ENCODE data around the gene PLCG2.
"Not testable (repeated sequence)": the region's sequence is repeated elsewhere in the genome, so short reads cannot be mapped to it uniquely, and the experiment has no call there.

The PLCG2 gene

GRCh38 chr16:81877490-81877889 lies 98.4 kb downstream of the PLCG2 start:
- ATAC-seq; H3K4me3 Mint-ChIP-seq; H3K27ac Mint-ChIP-seq; H3K36me3 Mint-ChIP-seq; DNase-seq (ENCODE audit: low spot score in 2 of 2); H3K9me3 Mint-ChIP-seq; H3K4me1 Mint-ChIP-seq: not testable (repeated sequence)

DNA sequence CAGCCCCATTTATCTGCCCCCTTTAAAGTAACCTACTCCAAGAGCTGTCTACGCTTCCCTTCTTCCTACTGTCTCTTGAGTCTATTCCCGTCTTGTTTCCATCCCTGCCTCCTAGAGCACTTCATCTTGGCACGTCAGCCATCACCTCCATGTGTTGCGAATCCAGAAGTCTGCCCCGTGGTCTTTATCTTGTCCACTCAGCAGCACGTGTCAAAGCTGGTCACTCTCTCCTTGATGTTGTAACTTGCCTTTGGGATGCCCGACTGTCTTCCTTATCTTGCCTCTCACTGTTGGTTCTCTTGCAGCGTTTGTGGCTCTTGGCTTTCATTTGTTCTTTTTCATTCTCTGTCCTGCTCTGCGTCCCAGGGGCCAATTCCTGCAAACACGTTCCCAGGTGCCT lies 99.4 kb downstream of the PLCG2 start:
- ATAC-seq, result no peak
- no peak overlapping the region for H3K4me3 Mint-ChIP-seq
- DNase-seq (ENCODE audit: low spot score in 2 of 2), result no peak
- no peak overlapping the region for H3K27ac Mint-ChIP-seq
- H3K4me1 Mint-ChIP-seq, result no peaks in the 10 kb centered on the region
- H3K9me3 Mint-ChIP-seq, result no peaks in the 10 kb centered on the region
- no peaks in the 10 kb centered on the region for H3K36me3 Mint-ChIP-seq

DNA sequence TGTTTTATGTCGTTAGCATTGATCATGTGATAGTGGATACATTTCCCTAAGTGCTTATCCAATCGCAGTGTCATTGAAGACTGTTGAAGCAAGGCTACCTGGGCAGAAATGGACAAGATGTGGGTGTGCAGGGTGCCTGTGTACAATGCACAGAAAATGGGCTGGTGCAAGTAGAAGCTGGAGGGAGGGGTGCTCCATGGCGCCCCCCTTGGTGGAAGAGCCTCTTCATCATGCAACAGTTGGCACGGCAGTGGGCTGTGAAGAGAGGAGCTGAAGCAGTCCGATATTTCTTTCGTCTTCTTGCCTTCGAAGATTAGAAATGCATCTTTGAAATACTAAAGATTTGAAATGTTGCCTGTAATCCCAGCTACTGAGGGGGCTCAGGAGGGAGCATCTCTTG lies 100.5 kb downstream of the PLCG2 start:
- no peak for ATAC-seq
- peaks cover under 1% of the 10 kb centered on the region for H3K36me3 Mint-ChIP-seq
- peak overlapping the region; percentile 24 for H3K27ac Mint-ChIP-seq

GRCh38 chr16:81880816-81881215 lies 101.7 kb downstream of the PLCG2 start:
- H3K4me1 Mint-ChIP-seq, result no peaks in the 10 kb centered on the region
- DNase-seq (ENCODE audit: low spot score in 2 of 2), result no peak
- H3K4me3 Mint-ChIP-seq, result no peak overlapping the region
- peaks cover 12% of the 10 kb centered on the region for H3K36me3 Mint-ChIP-seq
- ATAC-seq, result no peak
- H3K9me3 Mint-ChIP-seq, result no peaks in the 10 kb centered on the region
- H3K27ac Mint-ChIP-seq, result no peak overlapping the region

More for the DNA sequence above, 100.5 kb downstream of the PLCG2 start:
- Mint-ChIP-seq H3K4me1 (no peaks in the 10 kb centered on the region), H3K9me3 (no peaks in the 10 kb centered on the region), H3K4me3 (no peak overlapping the region)
- no peak for DNase-seq (ENCODE audit: low spot score in 2 of 2)

GRCh38 chr16:81881228-81881627 lies 102.1 kb downstream of the PLCG2 start:
- H3K4me1 Mint-ChIP-seq, result no peaks in the 10 kb centered on the region
- peaks cover 13% of the 10 kb centered on the region for H3K36me3 Mint-ChIP-seq
- H3K27ac Mint-ChIP-seq, result no peak overlapping the region
- H3K9me3 Mint-ChIP-seq, result no peaks in the 10 kb centered on the region
- ATAC-seq (no peak), DNase-seq (ENCODE audit: low spot score in 2 of 2) (no peak)
- no peak overlapping the region for H3K4me3 Mint-ChIP-seq

GRCh38 chr16:81882559-81882958 lies 103.5 kb downstream of the PLCG2 start:
- Mint-ChIP-seq H3K27ac (peak overlapping the region; percentile 34), H3K4me1 (no peaks in the 10 kb centered on the region), H3K36me3 (peaks cover 15% of the 10 kb centered on the region)

GRCh38 chr16:81883235-81883634 lies 104.1 kb downstream of the PLCG2 start:
- no peak overlapping the region for H3K4me3 Mint-ChIP-seq
- H3K36me3 Mint-ChIP-seq, result peaks cover 20% of the 10 kb centered on the region
- peak overlapping the region; percentile 34 for H3K27ac Mint-ChIP-seq
- H3K9me3 Mint-ChIP-seq, result no peaks in the 10 kb centered on the region
- H3K4me1 Mint-ChIP-seq, result no peaks in the 10 kb centered on the region
- ATAC-seq (no peak), DNase-seq (ENCODE audit: low spot score in 2 of 2) (no peak)

More at GRCh38 chr16:81882559-81882958, 103.5 kb downstream of the PLCG2 start:
- DNase-seq (ENCODE audit: low spot score in 2 of 2) (no peak), ATAC-seq (no peak)
- Mint-ChIP-seq H3K4me3 (no peak overlapping the region), H3K9me3 (no peaks in the 10 kb centered on the region)

DNA sequence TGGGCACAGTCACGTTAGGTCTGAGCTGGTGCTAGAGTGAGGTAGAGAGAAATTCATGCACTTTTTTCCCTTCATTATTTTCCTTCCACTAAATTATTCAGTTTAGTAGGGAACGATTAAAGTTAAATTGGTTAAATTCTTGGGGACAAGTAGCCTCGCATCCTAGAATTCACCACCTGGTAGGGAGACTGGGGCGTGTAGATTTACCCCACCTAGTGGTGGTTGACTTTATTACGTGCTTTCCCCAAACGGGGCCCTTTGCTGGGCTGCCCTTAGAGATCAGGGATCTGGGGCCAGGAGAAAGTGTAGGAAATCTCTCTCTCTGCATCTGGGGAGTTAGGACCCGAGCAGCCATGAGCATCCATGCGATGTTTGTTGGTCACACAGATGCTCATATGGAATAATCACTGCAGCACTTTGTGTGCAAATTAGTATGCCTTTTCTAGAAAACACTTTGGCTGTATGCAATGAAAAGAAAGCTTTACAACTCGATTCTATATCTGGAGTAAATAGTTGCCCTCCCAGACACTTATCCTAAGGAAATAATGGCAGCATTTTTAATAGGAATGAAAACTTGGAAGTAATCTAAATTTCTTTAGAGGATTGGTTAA lies 107.0 kb downstream of the PLCG2 start:
- Mint-ChIP-seq H3K4me3 (no peak overlapping the region), H3K9me3 (no peaks in the 10 kb centered on the region), H3K27ac (no peak overlapping the region), H3K4me1 (no peaks in the 10 kb centered on the region), H3K36me3 (peaks cover 26% of the 10 kb centered on the region)
- peak; percentile 60 for ATAC-seq
- peak in 1 of 2 donors; percentile 59 for DNase-seq (ENCODE audit: low spot score in 2 of 2)

GRCh38 chr16:81888520-81889394 lies 109.7 kb downstream of the PLCG2 start:
- no peak for ATAC-seq
- no peak overlapping the region for H3K27ac Mint-ChIP-seq
- H3K4me1 Mint-ChIP-seq, result no peaks in the 10 kb centered on the region
- no peak for DNase-seq (ENCODE audit: low spot score in 2 of 2)
- no peak overlapping the region for H3K4me3 Mint-ChIP-seq
- H3K9me3 Mint-ChIP-seq, result no peaks in the 10 kb centered on the region
- peaks cover 40% of the 10 kb centered on the region for H3K36me3 Mint-ChIP-seq

GRCh38 chr16:81891736-81892364 lies 112.8 kb downstream of the PLCG2 start:
- H3K9me3 Mint-ChIP-seq, result no peaks in the 10 kb centered on the region
- no peaks in the 10 kb centered on the region for H3K4me1 Mint-ChIP-seq
- no peak for DNase-seq (ENCODE audit: low spot score in 2 of 2)
- H3K27ac Mint-ChIP-seq, result no peak overlapping the region
- no peak overlapping the region for H3K4me3 Mint-ChIP-seq
- peaks cover 31% of the 10 kb centered on the region for H3K36me3 Mint-ChIP-seq
- no peak for ATAC-seq

- H3K36me3 Mint-ChIP-seq, result peaks cover 31% of the 10 kb centered on the region
- no peaks in the 10 kb centered on the region for H3K4me1 Mint-ChIP-seq
- DNase-seq (ENCODE audit: low spot score in 2 of 2) (no peak), ATAC-seq (no peak)
- H3K4me3 Mint-ChIP-seq, result no peak overlapping the region
- H3K9me3 Mint-ChIP-seq, result no peaks in the 10 kb centered on the region
- no peak overlapping the region for H3K27ac Mint-ChIP-seq
Measured at GRCh38 chr16:81894592-81894991, 115.5 kb downstream of the PLCG2 start.

- Mint-ChIP-seq H3K27ac (no peak overlapping the region), H3K4me1 (no peaks in the 10 kb centered on the region), H3K4me3 (no peak overlapping the region), H3K9me3 (no peaks in the 10 kb centered on the region), H3K36me3 (peaks cover 28% of the 10 kb centered on the region)
- DNase-seq (ENCODE audit: low spot score in 2 of 2), result no peak
- ATAC-seq, result no peak
Measured at GRCh38 chr16:81896902-81897301, 117.8 kb downstream of the PLCG2 start.

- Mint-ChIP-seq H3K36me3 (peaks cover 13% of the 10 kb centered on the region), H3K9me3 (no peaks in the 10 kb centered on the region), H3K4me1 (no peaks in the 10 kb centered on the region), H3K4me3 (no peak overlapping the region), H3K27ac (no peak overlapping the region)
- DNase-seq (ENCODE audit: low spot score in 2 of 2), result no peak
- ATAC-seq, result no peak
Measured at GRCh38 chr16:81899601-81900000, 120.5 kb downstream of the PLCG2 start.

- H3K4me3 Mint-ChIP-seq, result no peak overlapping the region
- H3K36me3 Mint-ChIP-seq, result peaks cover 13% of the 10 kb centered on the region
- ATAC-seq (no peak), DNase-seq (ENCODE audit: low spot score in 2 of 2) (no peak)
- H3K27ac Mint-ChIP-seq, result no peak overlapping the region
- no peaks in the 10 kb centered on the region for H3K9me3 Mint-ChIP-seq
- no peaks in the 10 kb centered on the region for H3K4me1 Mint-ChIP-seq
Measured at GRCh38 chr16:81900014-81900413, 120.9 kb downstream of the PLCG2 start.

GRCh38 chr16:81900456-81900855 lies 121.4 kb downstream of the PLCG2 start:
- ATAC-seq, result no peak
- H3K27ac Mint-ChIP-seq, result no peak overlapping the region

GRCh38 chr16:81901484-81901883 lies 122.4 kb downstream of the PLCG2 start:
- H3K4me3 Mint-ChIP-seq, result no peak overlapping the region
- DNase-seq (ENCODE audit: low spot score in 2 of 2), result no peak
- peaks cover 13% of the 10 kb centered on the region for H3K36me3 Mint-ChIP-seq
- no peak overlapping the region for H3K27ac Mint-ChIP-seq
- H3K4me1 Mint-ChIP-seq, result no peaks in the 10 kb centered on the region
- no peak for ATAC-seq
- H3K9me3 Mint-ChIP-seq, result no peaks in the 10 kb centered on the region

More at GRCh38 chr16:81900456-81900855, 121.4 kb downstream of the PLCG2 start:
- no peaks in the 10 kb centered on the region for H3K9me3 Mint-ChIP-seq
- no peak for DNase-seq (ENCODE audit: low spot score in 2 of 2)
- H3K4me1 Mint-ChIP-seq, result no peaks in the 10 kb centered on the region
- no peak overlapping the region for H3K4me3 Mint-ChIP-seq
- peaks cover 13% of the 10 kb centered on the region for H3K36me3 Mint-ChIP-seq
